SKM-1 (cell line): ENCODE results near the gene ZNF385B.

ENCODE experiments used
- DNase-seq: peaks from one replicate; lab custom pipeline; 2025; ENCODE audit not compliant: unreplicated experiment; lab: John Stamatoyannopoulos, UW

The ZNF385B gene

GRCh38 chr2:179556425-179556824, 305.0 kb downstream of the ZNF385B start:
- no peak for DNase-seq

DNA sequence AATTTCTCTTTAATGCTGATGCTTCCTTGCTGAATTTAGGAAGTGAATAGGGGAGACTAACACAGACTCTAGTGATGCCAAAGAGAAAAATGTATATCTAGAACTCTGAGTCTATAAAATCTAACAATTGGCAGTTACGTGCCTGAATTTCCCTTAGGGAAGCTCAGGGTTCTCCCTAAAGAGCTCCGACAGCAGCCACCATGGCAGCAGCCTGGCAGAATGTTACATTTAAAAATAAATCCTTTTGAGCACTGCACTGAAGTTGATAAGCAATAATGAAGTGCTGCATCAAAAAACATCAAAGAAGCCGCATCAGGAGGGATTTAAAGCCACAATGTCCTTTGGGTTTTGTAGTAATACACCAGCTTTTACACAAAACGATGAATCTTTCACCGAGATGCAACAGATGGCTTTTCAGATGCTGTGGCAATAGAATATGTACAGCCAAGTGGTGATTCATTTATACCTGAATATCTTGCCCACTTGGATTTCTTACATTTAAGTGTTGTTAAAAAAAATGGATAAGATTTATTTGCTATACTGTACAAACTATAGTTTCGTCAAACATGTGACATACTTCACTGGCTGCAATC, 305.6 kb downstream of the ZNF385B start:
- DNase-seq: no peak

DNA sequence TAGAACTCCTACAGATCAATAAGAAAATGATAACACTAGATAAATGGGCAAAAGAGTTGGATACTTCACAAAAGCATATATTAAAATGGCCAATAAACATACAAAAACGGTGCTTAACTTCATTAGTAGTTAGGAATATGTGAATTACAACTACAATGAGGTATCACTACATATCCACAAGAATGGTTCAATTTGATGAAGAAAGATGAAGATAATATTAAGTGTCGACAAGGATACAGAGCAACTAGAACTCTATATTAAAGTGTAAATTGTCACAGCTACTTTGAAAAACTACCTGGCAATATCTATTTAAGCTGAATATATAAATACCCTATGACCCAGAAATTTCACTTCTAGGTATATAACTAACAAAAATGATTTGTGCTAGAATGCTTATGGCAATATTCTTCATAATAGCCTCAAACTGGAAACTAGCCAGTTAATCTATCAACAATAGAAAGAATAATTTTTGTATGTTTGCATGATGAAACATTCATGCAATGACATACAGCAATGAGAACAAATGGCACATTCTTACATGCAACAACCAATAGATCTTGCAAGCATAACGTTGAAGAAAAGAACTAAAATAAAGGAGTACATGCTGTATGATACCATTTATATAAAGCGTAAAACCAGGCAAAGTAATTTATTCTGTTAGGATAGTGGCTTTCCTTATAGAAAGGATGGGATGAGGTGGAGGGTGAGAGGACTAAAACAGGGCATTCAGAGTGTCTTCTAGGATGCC, 306.6 kb downstream of the ZNF385B start:
- no peak for DNase-seq

DNA sequence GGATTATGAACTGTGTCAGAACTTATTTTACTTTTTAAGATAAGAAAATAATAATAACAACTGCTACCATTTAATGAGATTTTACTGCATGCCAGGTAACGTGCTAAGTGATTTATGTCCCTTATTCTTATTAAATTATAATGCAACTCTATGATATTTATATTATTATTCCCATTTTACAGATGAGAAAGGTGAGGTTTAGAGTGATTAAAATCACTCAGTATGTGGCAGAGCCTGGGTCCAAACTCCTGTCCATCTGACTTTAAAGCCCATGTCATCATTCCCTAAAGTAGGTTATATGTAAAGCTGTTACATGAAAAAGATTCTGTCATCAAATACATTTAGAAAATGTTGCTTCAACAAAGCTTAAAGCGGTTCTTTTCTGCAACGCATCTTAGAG, 308.0 kb downstream of the ZNF385B start:
- no peak for DNase-seq

- no peak for DNase-seq
Observed at GRCh38 chr2:179551539-179552045, 309.8 kb downstream of the ZNF385B start.

DNA sequence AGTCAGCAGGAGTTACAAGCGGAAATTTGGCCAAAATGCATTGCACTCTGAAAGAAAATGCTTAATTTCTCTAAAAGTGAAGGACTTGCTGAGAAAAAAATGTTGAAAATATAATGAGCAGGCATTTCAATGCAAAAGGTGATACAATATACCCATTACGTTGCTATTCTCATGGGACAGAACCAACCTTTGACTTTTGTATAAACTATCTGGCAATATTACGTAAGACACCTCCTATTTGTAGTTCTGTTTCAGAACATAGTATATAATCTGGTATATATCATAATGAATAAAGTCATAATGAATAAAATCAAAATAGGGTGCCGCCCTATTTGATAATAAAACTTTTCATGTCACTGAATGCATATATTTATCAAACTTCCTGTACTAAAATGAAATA, 310.6 kb downstream of the ZNF385B start:
- no peak for DNase-seq

- DNase-seq: no peak
Observed at GRCh38 chr2:179550214-179550613, 311.2 kb downstream of the ZNF385B start.

DNA sequence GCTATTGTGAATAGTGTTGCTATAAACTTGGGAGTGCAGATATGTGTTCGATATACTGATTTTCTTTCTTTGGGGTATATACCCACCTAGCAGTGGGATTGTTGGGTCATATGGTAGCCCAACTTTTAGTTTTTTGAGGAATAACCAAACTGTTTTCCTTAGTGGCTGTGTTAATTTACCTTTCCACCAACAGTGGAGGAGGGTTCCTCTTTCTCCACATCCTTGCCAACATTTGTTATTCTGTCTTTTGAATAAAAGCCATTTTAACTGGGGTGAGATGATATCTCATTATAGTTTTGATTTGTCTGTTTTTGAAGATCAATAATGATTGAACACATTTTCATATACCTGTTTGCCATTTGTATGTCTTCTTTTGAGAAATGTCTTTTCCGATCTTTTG, 314.8 kb downstream of the ZNF385B start:
- no peak for DNase-seq

GRCh38 chr2:179545024-179545423, 316.4 kb downstream of the ZNF385B start:
- no peak for DNase-seq

DNA sequence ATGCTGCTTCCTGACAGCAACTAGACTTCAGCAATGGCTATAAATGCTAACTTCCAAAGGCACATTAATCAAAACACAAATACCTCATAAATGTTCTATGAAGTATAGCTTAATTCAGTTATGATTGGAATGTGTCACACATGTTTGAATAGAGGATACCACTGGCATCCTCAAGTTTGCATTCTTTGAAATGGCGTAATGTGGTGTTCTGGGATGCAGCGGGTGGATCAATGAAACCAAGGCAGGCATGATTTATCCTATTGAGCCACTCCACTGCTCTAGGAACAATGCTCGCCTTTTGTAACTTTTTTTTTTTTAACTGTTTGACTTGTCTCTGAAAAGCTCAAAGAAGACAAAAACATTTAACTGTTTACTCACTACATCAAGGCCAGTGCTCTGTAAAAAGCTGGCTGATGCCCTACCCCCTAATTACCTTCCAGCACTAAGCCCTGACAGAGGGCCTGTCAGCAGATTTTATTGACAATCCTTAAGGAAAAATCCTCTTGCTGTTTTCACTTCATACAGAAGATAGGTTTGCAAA, 318.0 kb downstream of the ZNF385B start:
- DNase-seq: no peak

DNA sequence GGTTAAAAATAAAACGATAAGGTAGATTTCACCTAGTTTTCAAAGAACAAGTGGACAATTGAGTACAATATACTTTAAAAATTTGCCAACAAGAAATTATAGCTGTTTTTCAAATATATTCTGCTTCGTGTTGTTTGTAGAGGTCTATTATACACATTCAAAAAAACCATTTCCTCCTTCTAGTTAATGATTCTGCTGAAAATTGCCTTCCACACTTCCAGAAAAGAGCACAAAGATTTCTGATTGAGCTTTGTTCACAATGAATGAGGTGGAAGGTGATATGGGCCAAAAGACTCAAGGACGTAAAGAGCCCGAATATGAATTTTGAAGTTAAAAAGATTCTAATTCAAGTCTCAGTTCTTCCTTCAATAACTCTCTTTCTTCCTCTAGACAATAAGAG, 319.8 kb downstream of the ZNF385B start:
- DNase-seq: no peak

DNA sequence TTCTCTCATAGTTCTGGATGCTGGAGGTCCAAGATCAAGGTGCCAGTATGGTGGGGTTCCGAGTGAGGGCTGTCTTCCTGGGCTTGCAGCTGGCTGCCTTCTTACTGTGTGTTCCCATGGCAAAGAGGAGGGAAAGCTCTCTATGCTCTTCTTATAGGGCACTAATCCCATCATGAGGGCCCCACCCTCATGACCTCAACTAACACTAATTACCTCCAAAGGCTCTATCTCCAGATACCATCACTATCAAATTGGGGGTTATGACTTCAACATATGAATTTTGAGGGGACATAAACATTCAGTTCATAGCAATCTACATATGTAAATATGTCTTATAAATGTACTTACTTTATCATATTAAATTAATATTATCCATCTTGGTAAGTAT, 322.3 kb downstream of the ZNF385B start:
- DNase-seq: no peak

GRCh38 chr2:179538406-179539123, 322.8 kb downstream of the ZNF385B start:
- no peak for DNase-seq

GRCh38 chr2:179536185-179536584, 325.2 kb downstream of the ZNF385B start:
- DNase-seq: no peak

GRCh38 chr2:179533875-179534274, 327.5 kb downstream of the ZNF385B start:
- no peak for DNase-seq

DNA sequence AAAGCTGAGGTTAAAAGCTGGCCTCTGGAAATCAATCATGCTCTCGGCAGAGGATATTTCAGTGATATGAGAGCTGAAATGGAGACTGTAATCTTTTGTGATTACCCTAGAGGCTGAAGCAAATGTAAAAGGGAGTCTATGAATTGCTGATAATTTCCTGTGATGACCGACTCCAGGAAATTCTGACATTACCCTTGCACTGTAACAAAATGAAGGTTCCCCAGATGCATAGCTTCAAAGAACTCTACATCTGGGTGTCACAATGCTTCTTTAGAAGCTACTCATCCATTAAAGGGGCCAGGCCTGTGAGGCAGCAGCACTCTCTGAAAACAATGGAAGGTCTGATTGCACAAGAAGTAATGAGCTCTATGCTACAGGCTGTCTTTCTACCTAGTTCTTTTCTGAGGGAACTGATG, 328.5 kb downstream of the ZNF385B start:
- no peak for DNase-seq

DNA sequence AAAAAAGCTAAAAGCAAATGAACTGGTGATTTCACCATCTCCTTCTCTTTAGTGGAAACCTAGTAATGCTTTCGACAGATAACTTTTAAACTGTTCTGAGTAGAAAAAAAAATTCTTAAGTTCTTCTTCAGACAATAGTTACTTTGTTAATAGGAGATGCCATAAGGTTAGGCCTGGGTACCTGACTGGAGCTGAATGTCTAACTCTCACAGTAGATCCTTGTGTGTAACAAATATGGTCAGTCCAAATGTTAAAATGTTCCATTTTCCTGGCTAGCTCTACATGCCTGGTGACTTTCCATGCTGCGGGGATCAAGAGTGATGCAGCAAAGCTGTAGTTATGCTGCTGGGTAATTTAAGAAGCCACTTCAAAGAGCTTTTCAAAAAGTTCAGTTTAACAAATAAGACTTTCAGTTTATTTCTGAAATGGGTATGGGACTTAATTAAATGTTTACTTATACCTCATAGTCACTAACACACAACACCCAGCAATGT, 332.8 kb downstream of the ZNF385B start:
- DNase-seq: no peak

DNA sequence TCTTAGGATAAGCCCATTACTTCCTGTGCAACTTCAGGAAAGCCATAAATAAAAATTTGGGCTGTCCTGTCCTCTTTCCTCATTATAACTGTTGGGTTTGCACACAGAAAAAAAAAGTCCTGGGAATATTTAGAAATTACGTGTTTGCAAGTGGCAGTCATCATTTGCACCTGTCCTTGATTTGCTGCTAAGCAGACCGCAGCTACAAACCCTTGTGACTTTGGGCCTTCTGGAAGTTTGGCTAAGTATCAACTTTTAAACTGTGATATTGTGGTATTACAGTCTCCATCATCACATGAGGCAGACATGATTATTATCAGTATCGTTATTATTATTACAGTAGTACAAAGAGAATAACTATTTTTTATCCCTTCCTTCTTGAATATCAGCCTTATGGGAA, 336.1 kb downstream of the ZNF385B start:
- DNase-seq: no peak

GRCh38 chr2:179524809-179525339, 336.5 kb downstream of the ZNF385B start:
- DNase-seq: no peak

DNA sequence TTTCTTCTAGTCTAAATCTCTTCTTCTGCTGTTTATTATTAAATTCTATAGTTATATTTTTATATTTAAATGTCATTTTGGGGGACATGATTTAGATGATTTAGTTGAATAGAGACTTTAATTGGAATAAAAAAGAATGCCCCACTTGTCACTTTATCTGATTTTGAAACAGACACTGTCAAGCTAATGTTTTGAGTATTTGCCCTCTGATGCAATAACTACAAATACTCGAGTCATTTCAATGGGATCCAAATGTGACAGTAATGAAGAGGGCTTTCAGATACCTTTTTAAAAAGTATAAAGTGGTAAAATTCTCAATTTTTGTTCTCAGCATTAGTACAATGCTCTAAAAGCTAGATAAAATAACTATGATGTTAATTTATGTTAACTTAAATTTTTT, 339.5 kb downstream of the ZNF385B start:
- no peak for DNase-seq

- no peak for DNase-seq
Observed at GRCh38 chr2:179518830-179519229, 342.6 kb downstream of the ZNF385B start.
